BE2C (cell line): ENCODE results near the gene FYTTD1.

Experiments
- DNase-seq: peaks from one replicate; pipeline ENCODE4 v3.0.0-alpha.2; 2020
- H3K27me3 ChIP-seq: fragments of 250-450 bp; sonication (Bioruptor Pico); 2 replicates; pipeline ENCODE4 v1.5.1; 2020; ENCODE audit warnings: mild to moderate bottlenecking
- H3K36me3 ChIP-seq: fragments of 250-450 bp; sonication (Bioruptor Pico); 2 replicates; pipeline ENCODE4 v1.5.1; 2020; ENCODE audit warnings: mild to moderate bottlenecking
- H3K4me1 ChIP-seq: fragments of 250-450 bp; sonication (Bioruptor Pico); 2 replicates; pipeline ENCODE4 v1.5.1; 2020
- H3K4me3 ChIP-seq: 2 replicates; pipeline ENCODE4 v1.5.1; 2011; ENCODE audit warnings: low read depth, low read length
- H3K9me3 ChIP-seq: fragments of 250-450 bp; sonication (Bioruptor Pico); 2 replicates; pipeline ENCODE4 v1.5.1; 2020
- CTCF ChIP-seq: IDR thresholded peaks from 2 replicates; pipeline ENCODE4 v1.5.1; 2012; ENCODE audit warnings: mild to moderate bottlenecking, low read depth, low read length

FYTTD1 gene

GRCh38 chr3:197811343-197811742 is 61.7 kb downstream of the FYTTD1 start:
- DNase-seq: no peak
- H3K36me3 ChIP-seq: no peaks in the 10 kb centered on the region; the same call in 1 of the 2 replicates
- H3K9me3 ChIP-seq: no peaks in the 10 kb centered on the region
- H3K27me3 ChIP-seq: no peaks in the 10 kb centered on the region
- no peak for TF ChIP-seq CTCF
- H3K4me3 ChIP-seq: no peak overlapping the region
- no peaks in the 10 kb centered on the region; the same call in 1 of the 2 replicates for H3K4me1 ChIP-seq

- no peaks in the 10 kb centered on the region for H3K27me3 ChIP-seq
- no peaks in the 10 kb centered on the region for H3K4me1 ChIP-seq
- TF ChIP-seq CTCF: no peak
- H3K4me3 ChIP-seq: no peak overlapping the region
- DNase-seq: no peak
- H3K9me3 ChIP-seq: no peaks in the 10 kb centered on the region
- H3K36me3 ChIP-seq: no peaks in the 10 kb centered on the region; the same call in 1 of the 2 replicates
Measured at GRCh38 chr3:197814372-197814771, 64.7 kb downstream of the FYTTD1 start.

- peaks cover 3% of the 10 kb centered on the region for H3K36me3 ChIP-seq
- no peaks in the 10 kb centered on the region for H3K27me3 ChIP-seq
- H3K4me1 ChIP-seq: peaks cover 6% of the 10 kb centered on the region; the same call in 1 of the 2 replicates
- H3K4me3 ChIP-seq: no peak overlapping the region
- H3K9me3 ChIP-seq: no peaks in the 10 kb centered on the region
- no peak for DNase-seq
- no peak for TF ChIP-seq CTCF
Measured at GRCh38 chr3:197820550-197821335, 71.1 kb downstream of the FYTTD1 start.

GRCh38 chr3:197829397-197830045 is 79.8 kb downstream of the FYTTD1 start:
- Histone ChIP-seq H3K4me1 (no peaks in the 10 kb centered on the region), H3K27me3 (no peaks in the 10 kb centered on the region), H3K36me3 (peaks cover 9% of the 10 kb centered on the region), H3K4me3 (no peak overlapping the region), H3K9me3 (no peaks in the 10 kb centered on the region)
- TF ChIP-seq CTCF: no peak
- DNase-seq: no peak

DNA sequence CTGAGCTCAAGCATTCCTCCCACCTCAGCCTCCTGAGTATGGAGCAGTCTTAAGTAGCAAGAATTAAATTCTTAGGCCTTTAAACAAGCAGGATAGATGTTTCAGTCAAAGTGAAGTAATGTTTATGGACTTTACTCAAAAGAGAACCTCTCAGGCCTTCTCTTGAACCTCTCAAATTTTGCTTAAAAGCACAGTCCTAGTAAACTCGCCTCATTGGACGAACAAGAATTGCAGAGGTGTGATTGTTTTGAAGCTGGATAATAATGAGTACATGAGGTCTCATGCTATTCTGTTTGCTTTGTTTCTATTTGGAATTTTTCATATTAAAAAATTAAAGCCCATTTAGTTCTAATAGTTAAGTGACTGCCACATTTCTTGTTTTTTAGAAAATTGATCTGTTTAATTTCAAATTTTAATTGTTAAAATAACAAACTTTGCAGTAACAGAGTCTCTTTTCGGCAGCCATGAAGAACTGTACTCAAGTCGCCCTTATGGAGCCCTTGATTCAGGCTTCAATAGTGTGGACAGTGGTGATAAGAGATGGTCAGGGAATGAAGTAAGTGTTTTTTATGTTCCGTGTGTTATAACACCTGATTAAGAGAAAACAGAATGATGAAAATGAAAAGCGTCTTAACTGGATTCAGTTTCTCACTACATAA is 80.8 kb downstream of the FYTTD1 start:
- no peaks in the 10 kb centered on the region for H3K9me3 ChIP-seq
- no peak overlapping the region for H3K4me3 ChIP-seq
- peaks cover 12% of the 10 kb centered on the region for H3K36me3 ChIP-seq
- H3K27me3 ChIP-seq: no peaks in the 10 kb centered on the region
- no peaks in the 10 kb centered on the region for H3K4me1 ChIP-seq
- no peak for DNase-seq
- no peak for TF ChIP-seq CTCF
